Caco-2 (cell line): ENCODE data around the gene TXNL4A. TPM values are rescaled to one million over a fixed set of nuclear protein-coding genes. Genes with fewer than 3 reads are reported as not detected.
"Not testable (repeated sequence)": the region's sequence is repeated elsewhere in the genome, so short reads cannot be mapped to it uniquely, and the experiment has no call there.

Experiments
- BruUV-seq: library from RNA; stranded (reverse); fragments of 400-500 nt; replicated peaks from 2 replicates; lab custom pipeline; 2021; lab: Mats Ljungman, UMichigan
- CTCF ChIA-PET: fragments of 300-600 bp; sonication (Branson Sonifier 250); formaldehyde crosslinking; loops from one replicate; lab custom pipeline; 2022; ENCODE audit warnings: antibody characterized with exemption; lab: Charles Lee
- POLR2A ChIA-PET: fragments of 300-600 bp; sonication (Branson Sonifier 250); formaldehyde crosslinking; loops from one replicate; lab custom pipeline; 2022; ENCODE audit warnings: antibody characterized with exemption; lab: Charles Lee
- DNase-seq, 2 experiments: peaks; one replicate each; pipeline versions ENCODE4 v3.0.0 to v3.0.0-alpha.2; 2020 to 2022
- H3K27me3 ChIP-seq: replicated peaks from 2 replicates; pipeline ENCODE4 v1.6.0; 2011; ENCODE audit warnings: low read length; ENCODE audit not compliant: control insufficient read depth, insufficient read depth
- H3K36me3 ChIP-seq: 2 replicates; pipeline ENCODE4 v1.5.1; 2011; ENCODE audit warnings: low read length; ENCODE audit not compliant: control insufficient read depth, insufficient read depth
- H3K4me1 ChIP-seq: fragments of 250-450 bp; sonication (Bioruptor Pico); 2 replicates; pipeline ENCODE4 v1.5.1; 2020; ENCODE audit warnings: mild to moderate bottlenecking
- H3K4me3 ChIP-seq: 2 replicates; pipeline ENCODE4 v1.5.1; 2011; ENCODE audit warnings: low read depth, mild to moderate bottlenecking, control low read depth, low read length
- H3K9me3 ChIP-seq: fragments of 250-450 bp; sonication (Bioruptor Pico); 2 replicates; pipeline ENCODE4 v1.5.1; 2020; ENCODE audit warnings: mild to moderate bottlenecking, moderate library complexity
- H3K27ac Mint-ChIP-seq: one replicate; pipeline ENCODE4 v1.8.0; 2022; ENCODE audit warnings: mixed read lengths; ENCODE audit not compliant: unreplicated experiment
- H3K27me3 Mint-ChIP-seq: one replicate; pipeline ENCODE4 v1.8.0; 2022; ENCODE audit warnings: mixed read lengths; ENCODE audit not compliant: insufficient read depth, unreplicated experiment
- H3K36me3 Mint-ChIP-seq: one replicate; pipeline ENCODE4 v1.8.0; 2022; ENCODE audit warnings: mild to moderate bottlenecking, mixed read lengths; ENCODE audit not compliant: insufficient read depth, unreplicated experiment
- H3K4me1 Mint-ChIP-seq: one replicate; pipeline ENCODE4 v1.8.0; 2022; ENCODE audit warnings: low read depth, mixed read lengths; ENCODE audit not compliant: unreplicated experiment
- H3K4me3 Mint-ChIP-seq: one replicate; pipeline ENCODE4 v1.8.0; 2022; ENCODE audit warnings: mild to moderate bottlenecking, moderate library complexity, mixed read lengths; ENCODE audit not compliant: unreplicated experiment
- H3K9me3 Mint-ChIP-seq: one replicate; pipeline ENCODE4 v1.8.0; 2022; ENCODE audit warnings: mixed read lengths; ENCODE audit not compliant: unreplicated experiment
- CTCF ChIP-seq, 2 experiments: fragments of 200-600 bp in 1 of 2; IDR thresholded peaks; 1 replicate in 1 of 2; 2 replicates in 1 of 2; pipeline versions ENCODE4 v1.5.1 to v1.8.0; 2011 to 2022; ENCODE audit warnings: antibody characterized with exemption in 1 of 2, control low read depth in 1 of 2, inconsistent platforms in 1 of 2, low read depth in 1 of 2, low read length in 1 of 2, mild to moderate bottlenecking in 1 of 2, moderate library complexity in 1 of 2; ENCODE audit not compliant: insufficient read depth in 1 of 2, severe bottlenecking in 1 of 2, unreplicated experiment in 1 of 2
- intact Hi-C: fragments of 100-400 bp; cut with micrococcal nuclease; formaldehyde crosslinking; loops from one replicate; pipeline ENCODE4 v1.10.0; 2022; ENCODE audit not compliant: unreplicated experiment
- total RNA-seq: library from RNA; stranded (reverse); gene quantifications from 2 replicates; pipeline ENCODE4 v1.2.3, GENCODE V29; 2022

Gene TXNL4A
- total RNA-seq, 1 experiment from 2014 or later: 83.3 TPM

GRCh38 chr18:80002468-80002867 is 14.1 kb upstream of the TXNL4A start:
- H3K9me3 ChIP-seq: no peaks in the 10 kb centered on the region
- intact Hi-C loops: no loop called here
- no peaks in the 10 kb centered on the region for H3K4me1 Mint-ChIP-seq
- no peak for DNase-seq
- ChIA-PET POLR2A (no interaction called here), CTCF (no interaction called here)
- no peak overlapping the region for H3K27ac Mint-ChIP-seq
- peaks cover 8% of the 10 kb centered on the region for H3K9me3 Mint-ChIP-seq
- no peaks in the 10 kb centered on the region for H3K4me1 ChIP-seq
- no peaks in the 10 kb centered on the region for H3K27me3 ChIP-seq
- H3K4me3 ChIP-seq: no peak overlapping the region
- BruUV-seq: no TSS peak
- H3K4me3 Mint-ChIP-seq: no peak overlapping the region
- no peaks in the 10 kb centered on the region for H3K36me3 Mint-ChIP-seq
- no peaks in the 10 kb centered on the region for H3K27me3 Mint-ChIP-seq
- no peak for TF ChIP-seq CTCF (IDR thresholded peaks at IDR 0.05; ENCODE audit: insufficient read depth in 1 of 2, low read depth in 1 of 2, low read length in 1 of 2, severe bottlenecking in 1 of 2, unreplicated experiment in 1 of 2)
- no peaks in the 10 kb centered on the region for H3K36me3 ChIP-seq

- no peak for TF ChIP-seq CTCF (IDR thresholded peaks at IDR 0.05; ENCODE audit: insufficient read depth in 1 of 2, low read depth in 1 of 2, low read length in 1 of 2, severe bottlenecking in 1 of 2, unreplicated experiment in 1 of 2)
- intact Hi-C loops: no loop called here
- Mint-ChIP-seq H3K9me3 (peaks cover 8% of the 10 kb centered on the region), H3K36me3 (no peaks in the 10 kb centered on the region), H3K4me1 (no peaks in the 10 kb centered on the region), H3K4me3 (no peak overlapping the region), H3K27ac (no peak overlapping the region), H3K27me3 (no peaks in the 10 kb centered on the region)
- no peaks in the 10 kb centered on the region for H3K9me3 ChIP-seq
- H3K4me1 ChIP-seq: no peaks in the 10 kb centered on the region
- DNase-seq: no peak
- ChIA-PET CTCF (no interaction called here), POLR2A (no interaction called here)
- no peaks in the 10 kb centered on the region for H3K27me3 ChIP-seq
- no peak overlapping the region for H3K4me3 ChIP-seq
- no peaks in the 10 kb centered on the region for H3K36me3 ChIP-seq
- BruUV-seq: no TSS peak
Measured at GRCh38 chr18:80000877-80001276, 12.5 kb upstream of the TXNL4A start.

- H3K27me3 ChIP-seq, POLR2A ChIA-PET, intact Hi-C loops, H3K9me3 Mint-ChIP-seq, H3K9me3 ChIP-seq, H3K4me1 Mint-ChIP-seq, H3K4me1 ChIP-seq, DNase-seq, H3K27me3 Mint-ChIP-seq, H3K36me3 ChIP-seq, H3K27ac Mint-ChIP-seq, CTCF ChIA-PET, H3K36me3 Mint-ChIP-seq, H3K4me3 ChIP-seq, H3K4me3 Mint-ChIP-seq, BruUV-seq: not testable (repeated sequence)
Measured at GRCh38 chr18:79999701-80000100, 11.3 kb upstream of the TXNL4A start.

- H3K27ac Mint-ChIP-seq: no peak overlapping the region
- no peaks in the 10 kb centered on the region for H3K36me3 ChIP-seq
- no peak for TF ChIP-seq CTCF (IDR thresholded peaks at IDR 0.05; ENCODE audit: insufficient read depth in 1 of 2, low read depth in 1 of 2, low read length in 1 of 2, severe bottlenecking in 1 of 2, unreplicated experiment in 1 of 2)
- no peaks in the 10 kb centered on the region for H3K27me3 ChIP-seq
- no peak overlapping the region for H3K4me3 ChIP-seq
- no peaks in the 10 kb centered on the region for H3K9me3 ChIP-seq
- no peaks in the 10 kb centered on the region for H3K9me3 Mint-ChIP-seq
- POLR2A ChIA-PET: no interaction called here
- H3K4me3 Mint-ChIP-seq: no peak overlapping the region
- peaks cover 12% of the 10 kb centered on the region for H3K4me1 Mint-ChIP-seq
- H3K36me3 Mint-ChIP-seq: peaks cover 6% of the 10 kb centered on the region
- intact Hi-C loops: no loop called here
- no peaks in the 10 kb centered on the region for H3K27me3 Mint-ChIP-seq
- BruUV-seq: no TSS peak
- peaks cover 4% of the 10 kb centered on the region; the same call in 1 of the 2 replicates for H3K4me1 ChIP-seq
- DNase-seq: no peak
- CTCF ChIA-PET: no interaction called here
Measured at GRCh38 chr18:79991494-79991893, 3.1 kb upstream of the TXNL4A start.
